GM18951 (cell line): ENCODE data around the gene RELN.

Experiments
- POLR2A ChIP-seq: IDR thresholded peaks from 4 replicates; pipeline ENCODE4 v1.6.1; 2011; ENCODE audit warnings: mild to moderate bottlenecking; ENCODE audit not compliant: insufficient read length, insufficient read depth; ENCODE audit errors: extremely low read depth
- in situ Hi-C: fragments of 300-500 bp; cut with MboI; formaldehyde crosslinking; loops from one replicate; pipeline ENCODE4 v1.12.0; 2022; ENCODE audit warnings: low sequenced_read_pairs, mixed read lengths, inconsistent platforms; ENCODE audit not compliant: unreplicated experiment

RELN gene

GRCh38 chr7:103686064-103686463 is 303.4 kb downstream of the RELN start:
- in situ Hi-C loops: no loop called here
- TF ChIP-seq POLR2A: no peak

- no peak for TF ChIP-seq POLR2A
- in situ Hi-C loops: no loop called here
Observed at GRCh38 chr7:103685646-103686045, 303.8 kb downstream of the RELN start.

DNA sequence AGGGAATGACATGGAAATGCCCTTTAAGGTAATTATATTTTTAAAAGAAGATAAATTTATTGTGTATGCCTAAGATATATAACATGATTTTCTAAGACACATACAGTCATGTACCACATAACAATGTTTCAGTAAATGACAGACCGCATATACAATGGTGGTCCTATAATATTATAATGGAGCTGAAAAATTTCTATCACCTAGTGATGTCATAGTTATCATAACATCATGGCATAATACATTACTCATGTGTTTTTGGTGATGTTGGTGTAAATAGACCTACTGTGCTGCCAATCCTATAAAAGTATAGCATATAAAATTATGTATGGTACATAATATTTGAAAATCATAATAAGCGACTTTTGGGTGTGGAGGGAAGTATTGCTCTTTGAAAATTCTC is 306.1 kb downstream of the RELN start:
- in situ Hi-C loops: no loop called here
- TF ChIP-seq POLR2A: no peak

DNA sequence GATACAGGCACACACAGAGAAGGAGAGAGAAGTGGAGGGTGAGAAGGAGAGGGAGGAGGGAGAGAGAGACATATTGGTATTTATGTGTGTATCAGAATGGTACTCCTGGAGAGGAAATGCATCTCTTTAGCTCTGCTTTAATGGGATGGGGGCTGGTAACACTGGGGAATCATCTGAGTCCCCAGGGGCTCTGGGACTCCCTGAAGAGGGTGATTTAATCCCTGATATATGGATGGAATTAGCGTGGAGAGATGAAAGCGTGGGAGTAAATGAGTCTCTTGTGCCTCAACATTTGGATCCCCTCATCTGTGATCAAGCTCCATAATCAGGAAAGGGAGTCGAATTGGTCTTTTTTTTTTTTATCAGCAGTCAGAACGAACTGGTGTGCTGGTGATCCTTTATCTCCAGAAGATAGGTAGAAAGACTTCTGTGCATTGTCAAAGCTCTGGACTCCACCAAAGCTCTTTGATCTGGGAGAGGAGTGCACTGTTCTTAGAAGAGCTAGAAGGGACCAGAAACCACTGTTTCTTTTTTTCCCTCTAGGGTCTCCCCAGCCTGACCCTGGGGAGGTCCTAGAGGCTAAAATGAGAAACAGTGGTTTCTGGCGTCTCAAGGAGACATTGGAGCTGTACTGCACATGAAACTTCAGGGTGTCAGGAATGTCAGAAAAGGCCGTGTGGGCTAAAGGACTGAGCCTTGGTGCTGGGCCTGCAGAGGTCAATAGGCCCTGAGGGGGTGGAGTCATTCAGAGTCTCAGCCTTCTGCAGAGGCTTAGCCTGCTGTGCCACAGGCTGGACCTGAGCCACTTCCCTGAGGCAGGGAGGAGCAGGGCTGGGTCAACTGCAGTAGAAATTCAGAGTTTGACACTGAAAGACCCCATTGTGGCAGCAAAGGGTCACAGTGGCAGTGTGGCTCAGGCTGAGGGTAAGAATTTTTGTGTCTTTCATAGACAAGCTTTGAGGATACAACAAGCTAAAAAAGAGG is 309.0 kb downstream of the RELN start:
- in situ Hi-C loops: no loop called here
- TF ChIP-seq POLR2A: no peak

DNA sequence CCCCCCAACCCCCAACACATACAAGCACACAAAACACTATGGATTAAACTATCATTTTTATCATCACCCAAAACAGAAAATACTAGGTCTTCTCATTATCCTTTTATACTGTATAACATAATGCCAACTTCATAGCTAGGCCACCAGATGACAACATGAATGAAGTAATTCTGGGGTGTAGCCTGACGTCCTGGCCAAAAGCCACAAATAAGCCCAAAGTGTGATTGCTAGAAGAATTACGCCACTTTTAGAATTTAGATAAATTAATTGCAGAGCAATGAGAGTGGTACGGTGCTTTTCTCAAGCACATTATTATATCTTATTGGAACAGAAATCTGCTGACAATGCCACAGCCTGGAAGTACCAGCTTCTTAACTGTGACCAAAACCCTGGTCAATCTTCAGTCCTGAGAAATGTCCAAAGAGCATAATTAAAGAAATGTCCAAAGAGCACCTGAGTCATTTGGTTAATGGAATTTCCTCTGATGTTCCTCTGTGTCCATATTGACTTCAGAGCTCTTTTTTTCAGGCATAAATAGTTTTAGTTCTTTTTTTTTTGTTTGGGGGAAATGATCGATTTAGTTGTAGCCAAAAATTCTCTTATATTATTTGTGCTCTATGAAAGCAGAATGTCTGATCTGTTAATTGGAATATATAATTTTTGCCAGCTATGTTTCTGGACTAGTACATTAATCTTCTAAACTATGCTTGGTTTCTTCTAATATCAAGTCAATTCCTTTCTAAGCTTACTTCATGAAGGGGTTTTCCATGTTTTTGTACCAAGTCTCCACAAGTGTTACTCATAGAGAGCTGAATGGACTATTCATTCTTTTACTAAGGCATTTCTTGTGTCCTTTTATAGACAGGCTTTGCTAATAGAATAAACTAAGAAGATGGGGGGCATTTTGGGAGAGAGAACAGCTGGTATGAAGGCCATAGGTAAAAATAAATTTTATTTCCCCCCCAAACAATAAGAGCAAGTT is 310.0 kb downstream of the RELN start:
- in situ Hi-C loops: no loop called here
- TF ChIP-seq POLR2A: no peak

DNA sequence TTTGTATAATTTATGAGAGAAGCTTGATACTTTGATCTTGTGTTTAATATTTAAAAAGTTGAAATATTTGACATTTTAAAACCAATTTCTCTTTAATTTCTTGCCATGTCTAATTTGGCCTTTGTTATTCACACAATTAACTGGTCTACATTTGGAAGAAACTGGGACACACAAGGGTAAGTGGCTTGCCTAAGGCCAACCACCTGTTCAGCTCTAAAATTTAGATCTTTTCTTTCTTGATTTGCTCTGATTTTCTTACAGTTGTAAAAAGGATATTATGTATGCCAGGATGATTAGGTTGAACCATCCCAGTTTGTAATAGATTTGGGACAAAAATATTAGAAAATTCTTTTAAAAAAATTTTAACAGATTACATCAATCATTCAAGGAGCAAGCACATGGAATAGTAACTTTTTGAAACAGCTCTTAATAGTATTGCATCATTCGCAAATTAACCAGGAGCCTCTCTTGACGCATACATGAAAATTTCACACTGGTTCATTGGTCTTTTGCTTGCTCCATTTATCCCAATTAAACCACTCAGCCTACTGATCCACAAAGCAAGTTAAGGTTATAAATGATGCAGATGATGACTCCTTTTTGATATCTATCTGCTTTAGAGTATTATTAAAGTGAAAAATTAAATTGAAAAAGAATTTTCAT is 321.0 kb downstream of the RELN start:
- TF ChIP-seq POLR2A: no peak
- in situ Hi-C loops: no loop called here

DNA sequence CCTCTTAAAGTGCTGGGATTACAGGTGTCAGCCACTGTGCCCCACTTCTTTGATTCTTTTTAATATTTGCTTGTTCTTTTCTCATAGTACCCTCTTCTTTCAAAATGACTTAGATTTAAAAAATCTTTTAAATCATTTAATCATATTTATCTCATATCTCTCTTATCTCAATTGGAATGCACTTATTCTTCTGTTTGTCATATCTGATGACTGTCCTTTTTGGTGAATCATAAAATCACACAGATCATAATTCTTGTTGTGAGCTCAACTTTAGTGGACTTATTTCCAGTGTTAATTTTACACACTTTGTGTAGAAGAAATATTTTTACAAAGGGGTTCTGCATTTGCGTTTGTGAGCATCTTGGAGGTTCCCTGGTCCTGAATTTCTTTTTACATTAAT is 323.1 kb downstream of the RELN start:
- in situ Hi-C loops: no loop called here
- TF ChIP-seq POLR2A: no peak

DNA sequence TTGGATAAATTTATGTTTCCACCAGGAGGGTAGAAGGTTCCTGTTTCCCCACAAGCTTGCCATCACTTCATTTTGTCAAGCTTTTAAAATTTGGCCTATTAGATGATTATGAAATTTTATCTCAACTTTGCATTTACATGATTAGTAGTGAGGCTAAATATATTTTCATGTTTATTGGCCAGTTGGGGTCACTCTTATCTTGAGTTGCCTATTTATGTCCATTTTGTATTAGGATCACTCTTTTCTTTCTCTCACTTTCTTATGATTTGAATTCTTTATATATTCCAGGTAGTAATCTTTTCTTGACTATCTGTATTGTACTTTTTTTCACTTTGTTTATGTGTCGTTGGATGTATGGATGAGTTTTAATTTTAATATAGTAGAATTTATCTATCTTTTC is 324.9 kb downstream of the RELN start:
- no peak for TF ChIP-seq POLR2A
- in situ Hi-C loops: no loop called here

DNA sequence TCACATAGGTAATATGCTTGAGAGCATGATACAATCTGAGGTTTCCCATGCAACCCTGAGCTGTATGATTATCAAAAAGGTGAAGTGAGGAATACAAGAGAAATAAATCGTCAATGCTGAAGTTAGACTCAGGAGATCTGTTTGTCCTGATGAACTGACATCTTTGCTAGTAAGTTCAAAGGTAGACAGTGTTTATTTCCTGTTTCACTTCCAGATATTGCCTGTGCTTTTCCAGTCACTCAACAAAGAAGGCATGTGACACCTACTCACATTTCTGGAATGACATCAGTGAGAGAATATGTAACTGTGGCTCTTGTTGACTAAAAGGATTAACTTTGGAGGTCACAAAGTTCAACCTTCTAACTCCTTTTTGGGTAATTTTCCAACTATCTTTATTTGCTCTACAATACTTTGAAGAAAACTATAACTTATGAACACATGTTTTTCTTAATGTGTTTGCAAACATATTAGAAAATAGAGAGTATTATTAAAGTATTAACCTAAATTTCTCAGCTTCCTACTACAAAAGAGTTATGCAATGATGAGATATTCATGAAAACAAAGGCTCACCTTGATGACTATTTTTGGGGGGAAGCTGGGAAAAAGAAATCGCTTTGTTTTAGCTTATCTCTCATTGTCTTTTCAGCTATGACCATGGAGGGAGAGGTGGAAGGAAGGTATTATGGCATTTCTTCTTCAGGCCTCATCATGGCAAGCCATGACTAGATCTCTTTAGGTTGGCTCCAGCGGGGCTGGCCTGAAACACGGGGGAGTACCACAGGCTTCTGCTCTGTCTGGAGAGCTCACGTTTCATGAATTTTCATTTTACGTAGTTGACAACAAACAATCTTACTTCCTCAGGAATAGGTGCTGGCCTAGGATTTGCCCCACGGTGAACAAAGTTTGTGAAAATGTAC is 328.7 kb downstream of the RELN start:
- in situ Hi-C loops: no loop called here
- TF ChIP-seq POLR2A: no peak

DNA sequence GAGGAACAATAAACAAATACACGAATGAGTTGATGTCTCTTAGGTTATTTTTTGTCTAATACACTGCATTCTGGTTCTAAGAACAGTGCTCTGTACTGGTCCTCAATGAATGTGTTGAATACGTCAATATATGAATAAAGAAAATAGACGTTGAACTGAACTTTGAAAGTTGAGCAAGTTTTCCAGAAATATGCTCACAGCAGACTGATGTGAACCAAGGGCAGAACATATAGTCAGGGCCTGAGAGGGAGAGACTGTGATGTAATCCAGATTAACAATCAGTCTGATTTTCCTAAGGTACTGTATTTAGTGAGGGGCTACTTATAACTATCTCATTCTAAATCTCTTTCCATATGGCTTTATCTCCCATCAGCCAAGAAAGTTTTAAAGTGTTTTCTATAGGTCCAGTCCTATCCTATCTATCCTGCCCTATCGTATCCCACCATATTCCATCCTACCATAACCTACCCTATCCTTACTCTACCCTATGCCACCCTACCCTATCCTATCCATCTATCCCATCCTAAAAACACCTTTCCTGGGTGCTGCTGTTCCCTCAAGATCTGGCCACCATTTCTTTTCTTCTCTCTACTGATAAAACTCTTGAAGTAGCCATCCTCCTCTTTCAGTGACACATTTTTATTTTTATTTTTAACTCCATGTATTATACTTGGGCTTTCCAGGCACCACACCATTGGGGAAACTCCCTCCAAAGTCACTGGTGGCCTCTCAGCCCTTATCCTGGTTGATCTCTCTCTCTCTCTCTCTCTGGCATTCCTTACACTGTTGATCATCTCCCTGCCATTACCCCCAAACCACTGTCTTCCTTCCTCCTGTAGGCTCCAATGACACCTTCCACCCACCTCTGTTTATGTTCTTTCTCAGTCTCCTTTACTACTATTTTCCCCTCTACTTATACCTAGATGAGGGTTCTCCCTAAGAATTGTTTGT is 331.1 kb downstream of the RELN start:
- in situ Hi-C loops: no loop called here
- TF ChIP-seq POLR2A: no peak

- in situ Hi-C loops: no loop called here
- TF ChIP-seq POLR2A: no peak
Observed at GRCh38 chr7:103657474-103657894, 332.0 kb downstream of the RELN start.
